Neural crest cell (in vitro differentiated cells): Measurements from ENCODE around the gene CDH23. TPM values are rescaled to one million over a fixed set of nuclear protein-coding genes. Genes with fewer than 3 reads are reported as not detected.

Experiments
- DNase-seq: peaks from one replicate; pipeline ENCODE4 v3.0.0; 2021; ENCODE audit warnings: low read depth, mixed read lengths, low spot score
- H3K27ac Mint-ChIP-seq: one replicate; pipeline ENCODE4 v1.8.0; 2021; ENCODE audit warnings: mild to moderate bottlenecking, mixed read lengths; ENCODE audit not compliant: unreplicated experiment
- H3K27me3 Mint-ChIP-seq: 2 replicates; pipeline ENCODE4 v1.8.0; 2021; ENCODE audit warnings: low read depth, mild to moderate bottlenecking, mixed read lengths
- H3K36me3 Mint-ChIP-seq: 2 replicates; pipeline ENCODE4 v1.8.0; 2021; ENCODE audit warnings: low read depth, mild to moderate bottlenecking, mixed read lengths
- H3K4me1 Mint-ChIP-seq: 2 replicates; pipeline ENCODE4 v1.8.0; 2021; ENCODE audit warnings: mixed read lengths
- H3K4me3 Mint-ChIP-seq: one replicate; pipeline ENCODE4 v1.8.0; 2021; ENCODE audit warnings: mild to moderate bottlenecking, mixed read lengths
- H3K9me3 Mint-ChIP-seq: 2 replicates; pipeline ENCODE4 v1.8.0; 2021; ENCODE audit warnings: mixed read lengths
- total RNA-seq: library from RNA; stranded (reverse); gene quantifications from 2 replicates; pipeline ENCODE4 v1.2.1, GENCODE V29; 2021
- TF ChIP-seq, protein P1 (sequence below): fragments of 200-600 bp; sonication (generic); conservative IDR thresholded peaks from 2 replicates; pipeline ENCODE4 v1.5.0; 2021; ENCODE audit warnings: antibody characterized with exemption, mild to moderate bottlenecking

Gene CDH23
- total RNA-seq, 1 donor from 2014 or later: 2.6 TPM

DNA sequence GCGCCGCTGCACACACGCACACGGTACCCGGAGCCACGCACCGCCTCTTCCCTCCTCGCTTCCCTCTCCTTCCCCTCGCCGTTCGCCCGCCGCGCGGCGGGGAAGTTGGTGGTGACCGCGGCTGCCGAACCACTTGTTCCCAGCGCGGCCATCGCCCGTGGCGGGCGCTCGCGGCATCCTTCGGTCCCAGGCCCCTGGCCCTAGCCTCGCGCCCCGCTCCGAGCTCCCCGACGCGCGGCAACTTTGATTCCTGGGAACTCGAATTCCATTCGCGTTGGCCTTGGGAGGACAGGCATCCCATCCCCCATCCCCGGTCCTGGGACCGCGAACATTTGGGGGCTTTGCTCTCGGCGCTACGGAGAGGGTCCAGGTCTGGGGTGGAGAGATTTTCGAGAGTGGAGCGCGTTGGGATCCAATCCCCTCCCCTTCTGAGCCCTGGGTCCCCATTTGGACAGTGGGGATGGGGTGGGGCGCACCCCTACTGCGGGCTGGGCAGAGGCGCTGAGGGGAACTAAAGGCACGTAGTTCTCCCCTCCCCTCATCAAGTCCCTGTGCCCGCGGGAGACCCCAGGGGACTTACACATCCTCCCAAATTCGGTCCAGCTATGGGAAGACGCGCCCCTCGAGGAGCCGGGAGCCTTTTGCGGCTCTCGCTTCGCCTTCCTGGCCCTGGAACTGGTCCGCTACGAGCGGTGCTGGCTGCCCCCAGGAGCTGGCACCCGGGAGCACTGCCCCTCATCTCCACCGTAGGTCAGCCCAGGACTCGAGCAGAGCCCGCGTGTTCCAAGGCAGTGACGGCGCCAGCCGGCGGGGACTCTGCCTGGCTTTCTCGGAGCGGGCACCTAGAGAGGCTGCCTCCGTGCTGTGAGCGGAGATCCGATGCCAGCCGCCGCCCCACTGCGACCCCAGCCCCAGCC, 834 bp downstream of the CDH23 start:
- no peaks in the 10 kb centered on the region for H3K36me3 Mint-ChIP-seq
- peaks cover 80% of the 10 kb centered on the region for H3K27me3 Mint-ChIP-seq
- H3K27ac Mint-ChIP-seq: no peak overlapping the region
- no peaks in the 10 kb centered on the region for H3K9me3 Mint-ChIP-seq
- TF ChIP-seq, protein P1, sequence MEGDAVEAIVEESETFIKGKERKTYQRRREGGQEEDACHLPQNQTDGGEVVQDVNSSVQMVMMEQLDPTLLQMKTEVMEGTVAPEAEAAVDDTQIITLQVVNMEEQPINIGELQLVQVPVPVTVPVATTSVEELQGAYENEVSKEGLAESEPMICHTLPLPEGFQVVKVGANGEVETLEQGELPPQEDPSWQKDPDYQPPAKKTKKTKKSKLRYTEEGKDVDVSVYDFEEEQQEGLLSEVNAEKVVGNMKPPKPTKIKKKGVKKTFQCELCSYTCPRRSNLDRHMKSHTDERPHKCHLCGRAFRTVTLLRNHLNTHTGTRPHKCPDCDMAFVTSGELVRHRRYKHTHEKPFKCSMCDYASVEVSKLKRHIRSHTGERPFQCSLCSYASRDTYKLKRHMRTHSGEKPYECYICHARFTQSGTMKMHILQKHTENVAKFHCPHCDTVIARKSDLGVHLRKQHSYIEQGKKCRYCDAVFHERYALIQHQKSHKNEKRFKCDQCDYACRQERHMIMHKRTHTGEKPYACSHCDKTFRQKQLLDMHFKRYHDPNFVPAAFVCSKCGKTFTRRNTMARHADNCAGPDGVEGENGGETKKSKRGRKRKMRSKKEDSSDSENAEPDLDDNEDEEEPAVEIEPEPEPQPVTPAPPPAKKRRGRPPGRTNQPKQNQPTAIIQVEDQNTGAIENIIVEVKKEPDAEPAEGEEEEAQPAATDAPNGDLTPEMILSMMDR: no peak
- H3K4me1 Mint-ChIP-seq: peaks cover 4% of the 10 kb centered on the region
- peak overlapping the region; percentile 63 for H3K4me3 Mint-ChIP-seq
- DNase-seq: no peak

DNA sequence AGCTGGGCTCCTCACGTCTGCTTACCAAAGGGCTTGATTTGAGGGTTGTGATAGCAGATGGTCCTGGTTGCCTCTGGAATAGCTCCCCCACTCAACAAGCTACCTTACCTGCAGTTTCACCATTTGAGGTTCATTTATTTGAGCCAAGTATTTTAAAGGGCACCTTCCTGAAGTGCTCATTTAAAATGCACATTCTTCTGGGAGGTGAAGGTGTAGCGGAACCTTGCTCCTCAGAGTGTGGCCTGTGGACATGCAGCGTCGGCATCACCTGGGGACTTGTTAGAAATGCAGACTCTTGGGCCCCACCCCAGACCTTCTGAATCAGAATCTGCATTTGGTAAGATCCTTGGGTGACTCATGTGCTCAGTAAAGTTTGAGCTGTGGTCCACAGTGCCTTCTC, 2.3 kb downstream of the CDH23 start:
- DNase-seq: no peak
- H3K9me3 Mint-ChIP-seq: no peaks in the 10 kb centered on the region
- H3K36me3 Mint-ChIP-seq: no peaks in the 10 kb centered on the region
- H3K4me3 Mint-ChIP-seq: peak overlapping the region; percentile 45
- no peak overlapping the region for H3K27ac Mint-ChIP-seq
- TF ChIP-seq, protein P1: no peak
- peaks cover 4% of the 10 kb centered on the region for H3K4me1 Mint-ChIP-seq
- peaks cover 76% of the 10 kb centered on the region for H3K27me3 Mint-ChIP-seq

DNA sequence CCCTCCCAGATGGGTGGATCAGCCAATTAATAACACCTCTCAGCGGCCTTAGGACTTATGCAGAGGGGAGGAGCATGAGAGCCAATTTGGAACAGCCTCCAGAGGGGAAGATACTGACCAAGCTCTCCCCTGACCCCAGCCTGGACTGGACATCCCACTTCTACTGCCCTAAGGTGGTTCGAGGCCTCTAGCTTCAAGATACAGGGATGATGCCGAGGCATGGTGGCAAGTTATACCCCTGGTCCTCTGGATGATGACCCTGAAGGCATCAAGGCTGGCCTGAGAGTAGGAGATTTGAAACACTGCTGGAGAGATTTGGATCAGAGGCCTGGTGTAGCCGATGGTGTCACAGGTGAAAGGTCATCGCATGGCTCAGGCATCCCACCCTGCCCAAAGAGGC, 3.2 kb downstream of the CDH23 start:
- H3K9me3 Mint-ChIP-seq: no peaks in the 10 kb centered on the region
- no peaks in the 10 kb centered on the region for H3K36me3 Mint-ChIP-seq
- DNase-seq: no peak
- H3K27ac Mint-ChIP-seq: no peak overlapping the region
- peaks cover 75% of the 10 kb centered on the region for H3K27me3 Mint-ChIP-seq
- TF ChIP-seq, protein P1: no peak
- H3K4me3 Mint-ChIP-seq: no peak overlapping the region
- H3K4me1 Mint-ChIP-seq: peaks cover 4% of the 10 kb centered on the region

DNA sequence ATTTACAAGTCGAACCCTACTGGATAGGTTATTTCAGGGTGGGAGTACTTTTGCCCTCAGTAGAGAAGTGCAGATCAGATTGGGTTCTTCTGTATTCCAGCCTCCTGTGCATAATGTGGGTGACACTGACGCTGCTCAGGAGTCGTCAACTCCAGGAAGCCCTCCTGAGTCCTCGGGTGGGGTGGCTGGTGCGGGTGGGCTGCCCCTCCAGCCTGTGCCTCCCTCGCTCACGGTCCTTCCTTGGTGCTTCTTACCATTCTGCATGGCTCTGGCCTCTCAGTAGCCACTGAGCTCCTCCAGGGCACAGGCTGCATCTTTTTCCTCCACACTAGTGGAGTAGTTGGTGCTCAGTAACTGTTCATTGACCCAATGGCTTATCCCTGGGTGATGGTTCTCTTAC, 4.3 kb downstream of the CDH23 start:
- H3K4me1 Mint-ChIP-seq: peaks cover 4% of the 10 kb centered on the region
- no peak for DNase-seq
- peaks cover 68% of the 10 kb centered on the region for H3K27me3 Mint-ChIP-seq
- TF ChIP-seq, protein P1: no peak
- no peaks in the 10 kb centered on the region for H3K9me3 Mint-ChIP-seq
- H3K27ac Mint-ChIP-seq: no peak overlapping the region
- H3K4me3 Mint-ChIP-seq: no peak overlapping the region
- no peaks in the 10 kb centered on the region for H3K36me3 Mint-ChIP-seq

DNA sequence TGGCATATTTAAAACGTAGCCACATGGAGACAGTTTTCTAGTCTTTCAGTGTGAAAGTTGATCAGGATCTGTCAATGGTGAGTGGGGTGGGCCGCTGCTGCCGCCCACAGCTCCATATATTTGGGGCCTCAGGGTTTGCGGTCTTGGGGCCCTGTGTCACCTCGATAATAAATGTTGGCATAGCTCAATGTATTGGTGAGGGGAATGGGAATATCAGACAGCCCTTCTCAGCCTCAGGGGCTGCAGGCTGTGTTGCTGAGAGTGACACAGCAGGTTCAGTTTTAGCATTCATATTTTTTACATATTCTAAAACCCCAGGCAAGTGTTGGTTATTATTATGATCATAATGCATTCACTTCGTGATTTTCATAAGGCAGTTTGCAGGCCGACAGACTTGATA, 5.3 kb downstream of the CDH23 start:
- peaks cover 66% of the 10 kb centered on the region for H3K27me3 Mint-ChIP-seq
- H3K36me3 Mint-ChIP-seq: no peaks in the 10 kb centered on the region
- peaks cover 4% of the 10 kb centered on the region for H3K4me1 Mint-ChIP-seq
- H3K9me3 Mint-ChIP-seq: no peaks in the 10 kb centered on the region
- DNase-seq: no peak
- TF ChIP-seq, protein P1: no peak
- no peak overlapping the region for H3K4me3 Mint-ChIP-seq
- no peak overlapping the region for H3K27ac Mint-ChIP-seq
